HepG2 (cell line): ENCODE data around the gene PDZD8. TPM values are rescaled to one million over a fixed set of nuclear protein-coding genes. Genes with fewer than 3 reads are reported as not detected.

Source experiments
- KDM4B ChIP-seq: sonication (generic); formaldehyde crosslinking; IDR thresholded peaks from 2 replicates; pipeline ENCODE4 v1.4.0; 2020; ENCODE audit warnings: missing genetic modification reagents
- KLF13 ChIP-seq: sonication (generic); formaldehyde crosslinking; IDR thresholded peaks from 2 replicates; pipeline ENCODE4 v1.4.0; 2020; ENCODE audit warnings: mild to moderate bottlenecking, missing genetic modification reagents
- U2AF2 ChIP-seq: fragments of 200-400 bp; formaldehyde crosslinking; IDR thresholded peaks from 2 replicates; pipeline ENCODE4 v1.6.1; 2017; ENCODE audit warnings: low read depth, mild to moderate bottlenecking, low read length
- ZBTB40 ChIP-seq, 2 experiments: fragments of 450-650 bp in 1 of 2; sonication (generic) in 1 of 2; formaldehyde crosslinking in 1 of 2; IDR thresholded peaks; 2 replicates each; pipeline versions ENCODE4 v1.6.1 to v1.8.0; 2016 to 2022; ENCODE audit warnings: antibody characterized with exemption in 1 of 2, mild to moderate bottlenecking in 1 of 2, missing genetic modification reagents in 1 of 2
- ZMYM3 ChIP-seq: sonication (generic); formaldehyde crosslinking; IDR thresholded peaks from 2 replicates; pipeline ENCODE4 v1.5.1; 2020; ENCODE audit warnings: mild to moderate bottlenecking, missing genetic modification reagents
- polyA plus RNA-seq, 8 experiments: library from polyadenylated mRNA; depleted of rRNA in 3 of 8; stranded (reverse) in 7 of 8; unstranded in 1 of 8; fragments of >200 nt; fragmentation: Illumina TruSeq in 4 of 8; extraction: Trizol in 4 of 8; gene quantifications; 2 replicates each; pipeline versions ENCODE4 v1.2.1 to v1.2.3, GENCODE V29; 2011 to 2016; ENCODE audit warnings: low read depth in 4 of 8, missing spikeins in 1 of 8, mixed read lengths in 1 of 8; ENCODE audit not compliant: insufficient read depth in 1 of 8
- total RNA-seq, 5 experiments: library from RNA; depleted of rRNA; stranded (reverse); fragments of >200 nt; fragmentation: Illumina TruSeq; extraction: Trizol; gene quantifications; 2 replicates each; pipeline ENCODE4 v1.2.3, GENCODE V29; 2016; ENCODE audit warnings: low read depth in 1 of 5
- TF ChIP-seq, protein P1 (sequence below): sonication (generic); formaldehyde crosslinking; IDR thresholded peaks from 2 replicates; pipeline ENCODE4 v1.5.1; 2020; ENCODE audit warnings: mild to moderate bottlenecking, missing genetic modification reagents, moderate library complexity

The PDZD8 gene
- total and polyA plus RNA-seq, 2 of the 13 experiments (the other 11 are each of a cell fraction or from before 2014, with no cell fraction given): 11.2 to 32.0 TPM

GRCh38 chr10:117367718-117368117, 7.5 kb downstream of the PDZD8 start (continued):
- TF ChIP-seq KLF13 (CRISPR knock-in tag) (no peak), KDM4B (CRISPR knock-in tag) (no peak), ZMYM3 (peak; percentile 90), U2AF2 (no peak), ZBTB40 (IDR thresholded peaks at IDR 0.05) (no peak), ZBTB40 (CRISPR knock-in tag; IDR thresholded peaks at IDR 0.05) (no peak)
- TF ChIP-seq, protein P1, sequence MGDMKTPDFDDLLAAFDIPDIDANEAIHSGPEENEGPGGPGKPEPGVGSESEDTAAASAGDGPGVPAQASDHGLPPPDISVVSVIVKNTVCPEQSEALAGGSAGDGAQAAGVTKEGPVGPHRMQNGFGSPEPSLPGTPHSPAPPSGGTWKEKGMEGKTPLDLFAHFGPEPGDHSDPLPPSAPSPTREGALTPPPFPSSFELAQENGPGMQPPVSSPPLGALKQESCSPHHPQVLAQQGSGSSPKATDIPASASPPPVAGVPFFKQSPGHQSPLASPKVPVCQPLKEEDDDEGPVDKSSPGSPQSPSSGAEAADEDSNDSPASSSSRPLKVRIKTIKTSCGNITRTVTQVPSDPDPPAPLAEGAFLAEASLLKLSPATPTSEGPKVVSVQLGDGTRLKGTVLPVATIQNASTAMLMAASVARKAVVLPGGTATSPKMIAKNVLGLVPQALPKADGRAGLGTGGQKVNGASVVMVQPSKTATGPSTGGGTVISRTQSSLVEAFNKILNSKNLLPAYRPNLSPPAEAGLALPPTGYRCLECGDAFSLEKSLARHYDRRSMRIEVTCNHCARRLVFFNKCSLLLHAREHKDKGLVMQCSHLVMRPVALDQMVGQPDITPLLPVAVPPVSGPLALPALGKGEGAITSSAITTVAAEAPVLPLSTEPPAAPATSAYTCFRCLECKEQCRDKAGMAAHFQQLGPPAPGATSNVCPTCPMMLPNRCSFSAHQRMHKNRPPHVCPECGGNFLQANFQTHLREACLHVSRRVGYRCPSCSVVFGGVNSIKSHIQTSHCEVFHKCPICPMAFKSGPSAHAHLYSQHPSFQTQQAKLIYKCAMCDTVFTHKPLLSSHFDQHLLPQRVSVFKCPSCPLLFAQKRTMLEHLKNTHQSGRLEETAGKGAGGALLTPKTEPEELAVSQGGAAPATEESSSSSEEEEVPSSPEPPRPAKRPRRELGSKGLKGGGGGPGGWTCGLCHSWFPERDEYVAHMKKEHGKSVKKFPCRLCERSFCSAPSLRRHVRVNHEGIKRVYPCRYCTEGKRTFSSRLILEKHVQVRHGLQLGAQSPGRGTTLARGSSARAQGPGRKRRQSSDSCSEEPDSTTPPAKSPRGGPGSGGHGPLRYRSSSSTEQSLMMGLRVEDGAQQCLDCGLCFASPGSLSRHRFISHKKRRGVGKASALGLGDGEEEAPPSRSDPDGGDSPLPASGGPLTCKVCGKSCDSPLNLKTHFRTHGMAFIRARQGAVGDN (CRISPR knock-in tag): peak; percentile 40; the same call in 1 of the 2 replicates
